ENCODE data around the gene TMPRSS11A.

Gene TMPRSS11A, protein sequence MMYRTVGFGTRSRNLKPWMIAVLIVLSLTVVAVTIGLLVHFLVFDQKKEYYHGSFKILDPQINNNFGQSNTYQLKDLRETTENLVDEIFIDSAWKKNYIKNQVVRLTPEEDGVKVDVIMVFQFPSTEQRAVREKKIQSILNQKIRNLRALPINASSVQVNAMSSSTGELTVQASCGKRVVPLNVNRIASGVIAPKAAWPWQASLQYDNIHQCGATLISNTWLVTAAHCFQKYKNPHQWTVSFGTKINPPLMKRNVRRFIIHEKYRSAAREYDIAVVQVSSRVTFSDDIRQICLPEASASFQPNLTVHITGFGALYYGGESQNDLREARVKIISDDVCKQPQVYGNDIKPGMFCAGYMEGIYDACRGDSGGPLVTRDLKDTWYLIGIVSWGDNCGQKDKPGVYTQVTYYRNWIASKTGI

DNA sequence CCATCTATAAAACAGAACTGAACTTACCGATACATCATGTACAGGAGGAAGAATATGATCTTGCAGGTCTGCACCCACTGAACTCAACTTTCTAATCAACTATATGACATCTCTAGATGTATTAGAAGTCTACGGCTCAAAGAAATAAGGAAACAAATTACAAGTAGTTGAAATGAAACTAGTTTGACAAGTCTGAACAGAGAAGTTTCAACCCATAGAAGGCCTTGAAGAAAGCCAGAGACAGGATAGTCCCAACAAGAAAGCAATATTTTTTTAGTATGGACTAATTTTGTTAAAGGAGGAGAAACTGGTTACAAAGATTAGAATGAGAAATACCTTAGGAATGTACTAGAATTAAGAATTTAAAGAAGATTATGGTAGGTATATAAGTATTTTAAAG is at the start of gene TMPRSS11A:
Gene TMPRSS11A, minus strand, starts transcription at position 138 of the 400 bp plus-strand sequence. Its CDS starts 100 bp downstream, at position 38.
- no peak for DNase-seq (ENCODE audit: low spot score)

DNA sequence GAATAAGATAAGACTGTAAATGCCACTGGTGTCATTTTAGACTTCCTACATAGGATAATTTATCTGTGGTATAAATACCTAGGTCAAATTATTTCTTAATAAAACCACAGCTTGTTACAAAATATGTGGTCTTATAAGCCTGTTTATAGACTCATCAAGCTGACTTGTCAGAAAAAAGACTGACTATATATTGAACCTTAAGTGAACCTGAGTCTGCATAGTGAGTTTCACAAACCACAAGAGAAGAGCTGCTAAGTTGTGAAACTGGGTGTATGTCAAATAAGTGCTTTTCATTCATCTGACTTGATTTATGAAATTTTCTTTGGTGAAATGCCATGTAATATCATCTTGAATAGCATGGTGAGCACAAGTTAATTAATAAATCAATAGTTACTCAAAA is 48.4 kb upstream of the TMPRSS11A start:
- DNase-seq (ENCODE audit: low spot score): no peak

DNA sequence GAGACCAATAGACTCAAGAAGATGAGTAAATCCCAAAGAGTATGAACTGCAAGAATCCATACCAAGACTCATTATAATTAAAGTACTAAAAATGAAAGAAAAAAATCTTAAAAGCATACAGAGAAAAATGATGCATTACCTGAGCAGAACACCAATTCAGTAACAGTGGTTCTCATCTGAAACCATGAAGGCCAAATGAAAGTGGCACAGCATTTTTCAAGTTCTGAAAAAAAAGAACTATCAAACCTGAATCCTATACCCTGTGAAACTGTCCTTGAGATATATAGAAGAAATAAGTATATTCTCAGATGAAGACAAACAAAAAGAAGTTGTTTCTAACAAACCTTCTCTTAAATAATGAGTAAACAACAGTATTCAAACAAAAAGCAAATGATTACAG is 39.6 kb upstream of the TMPRSS11A start:
- no peak for DNase-seq (ENCODE audit: low spot score)

DNA sequence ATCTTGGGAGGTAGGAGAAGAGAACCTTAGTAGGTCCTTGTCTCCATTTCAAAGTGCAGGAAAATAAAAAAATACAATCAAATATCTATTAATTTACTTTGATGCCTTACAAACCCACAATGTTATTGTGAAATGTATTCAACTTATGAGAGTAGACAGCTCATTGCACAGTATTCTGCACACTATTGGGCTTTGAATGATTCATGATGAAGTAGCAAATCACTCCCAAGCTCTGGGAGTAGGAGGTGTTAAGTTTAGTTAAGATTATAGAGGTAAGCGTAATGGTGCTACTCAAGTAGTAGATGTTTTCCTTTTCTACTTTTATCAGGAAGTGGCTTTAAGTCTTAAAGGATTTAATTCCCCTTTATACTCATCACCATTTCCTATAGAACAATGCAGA is 32.8 kb upstream of the TMPRSS11A start:
- DNase-seq (ENCODE audit: low spot score): no peak

DNA sequence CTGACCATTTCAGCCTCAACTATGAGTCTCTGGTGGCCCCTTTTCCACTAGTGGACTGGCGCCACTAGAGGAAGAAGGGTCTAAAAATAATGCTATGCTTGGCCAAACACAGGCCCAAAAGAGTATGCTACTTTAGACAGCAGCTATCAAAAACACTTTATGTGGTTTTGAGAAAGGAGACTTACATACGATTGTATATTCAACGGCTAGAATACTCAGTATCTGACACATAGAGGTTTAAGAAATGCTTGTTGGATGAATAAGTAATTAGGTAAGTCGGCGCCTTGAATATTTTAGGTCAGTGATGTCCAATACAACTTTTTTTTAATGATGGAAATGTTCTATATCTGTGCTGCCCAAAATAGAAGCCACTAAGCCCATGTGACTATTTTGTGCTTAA is 25.7 kb upstream of the TMPRSS11A start:
- DNase-seq (ENCODE audit: low spot score): no peak

DNA sequence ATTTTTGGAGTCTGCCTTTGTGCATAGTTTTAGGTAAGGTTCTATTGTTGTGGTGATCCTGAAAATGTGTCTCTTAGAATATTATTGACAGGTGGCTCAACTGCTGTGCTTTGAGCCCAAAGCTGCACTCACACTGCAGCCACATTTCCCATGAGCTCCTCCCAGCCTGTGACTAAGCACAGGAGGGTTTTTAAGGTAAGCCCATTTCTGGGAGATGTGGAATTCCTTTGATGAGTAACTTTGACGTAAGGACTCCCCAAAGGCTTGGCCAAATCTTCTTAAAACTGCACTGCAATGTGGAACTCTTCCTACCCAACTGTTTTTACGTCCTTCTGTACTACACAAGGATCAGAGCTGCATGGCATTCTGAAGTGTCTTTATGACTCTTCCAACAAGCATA is 20.0 kb upstream of the TMPRSS11A start:
- DNase-seq (ENCODE audit: low spot score): no peak

DNA sequence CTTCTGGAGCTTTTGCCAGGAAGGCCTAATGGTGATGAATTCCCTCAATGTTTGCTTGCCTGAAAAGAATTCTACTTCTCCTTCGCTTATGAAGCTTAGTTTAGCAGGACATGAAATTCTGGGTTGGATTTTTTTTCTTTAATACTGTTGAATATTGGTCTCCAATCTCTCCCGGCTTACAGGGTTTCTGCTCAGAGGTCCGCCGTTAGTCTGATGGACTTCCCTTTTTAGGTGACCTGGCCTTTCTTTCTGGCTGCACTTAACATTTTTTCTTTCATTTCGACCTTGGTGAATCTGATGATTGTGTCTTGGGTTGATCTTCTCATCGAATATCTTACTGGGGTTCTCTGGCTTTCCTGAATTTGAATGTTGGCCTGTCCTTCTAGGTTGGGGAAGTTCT is 17.2 kb upstream of the TMPRSS11A start:
- DNase-seq (ENCODE audit: low spot score): no peak

DNA sequence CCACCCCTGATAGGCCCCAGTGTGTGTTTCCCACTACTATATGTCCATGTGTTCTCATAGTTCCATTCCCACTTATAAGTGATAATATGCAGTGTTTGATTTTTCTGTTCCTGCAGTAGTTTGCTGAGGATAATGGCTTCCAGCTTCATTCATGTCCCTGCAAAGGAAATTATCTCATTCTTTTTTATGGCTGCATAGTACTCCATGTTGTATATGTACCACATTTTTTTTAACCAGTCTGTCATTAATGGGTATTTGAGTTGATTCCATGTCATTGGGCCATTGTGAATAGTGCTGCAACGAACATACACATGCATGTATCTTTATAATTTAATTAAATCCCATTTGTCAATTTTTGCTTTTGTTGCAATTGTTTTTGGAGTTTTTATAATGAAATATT is 10.3 kb upstream of the TMPRSS11A start:
- no peak for DNase-seq (ENCODE audit: low spot score)

DNA sequence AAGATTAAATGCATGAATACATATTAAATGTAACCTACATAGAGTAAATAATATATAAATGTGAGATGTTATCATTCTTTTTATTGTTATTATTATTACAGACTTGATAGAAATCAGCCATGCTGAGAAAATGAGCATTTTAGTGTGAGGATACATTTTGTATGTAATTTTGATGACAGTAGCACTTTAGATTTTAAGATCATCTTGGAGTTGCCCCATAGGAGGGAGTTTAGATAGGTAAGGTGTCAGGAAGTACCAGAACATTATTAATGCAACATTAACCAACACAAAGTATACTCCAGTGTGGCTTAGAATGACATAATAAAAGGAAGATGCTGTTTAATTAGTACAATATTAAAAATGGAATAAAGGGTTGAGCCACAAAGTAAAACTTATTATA is 8.4 kb downstream of the TMPRSS11A start:
- DNase-seq (ENCODE audit: low spot score): no peak

DNA sequence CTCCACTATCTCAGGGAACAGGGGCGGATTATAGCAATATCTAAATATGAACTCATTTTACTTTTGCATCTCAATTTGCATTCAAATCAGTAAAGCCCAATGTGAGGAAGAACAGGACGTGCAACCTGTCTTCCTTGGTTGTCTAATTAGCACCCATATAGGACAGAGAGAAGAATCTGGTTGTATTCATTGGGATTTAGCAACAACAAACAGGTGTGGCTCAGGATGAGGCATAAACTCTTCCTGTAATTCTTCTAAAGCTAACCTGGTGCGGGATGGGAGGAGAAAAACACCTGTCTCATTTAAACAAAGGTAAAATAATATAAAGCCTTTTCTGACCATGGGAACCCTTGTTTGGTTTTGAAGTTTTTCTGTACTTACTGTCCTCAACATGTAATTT is 22.2 kb downstream of the TMPRSS11A start:
- no peak for DNase-seq (ENCODE audit: low spot score)

DNA sequence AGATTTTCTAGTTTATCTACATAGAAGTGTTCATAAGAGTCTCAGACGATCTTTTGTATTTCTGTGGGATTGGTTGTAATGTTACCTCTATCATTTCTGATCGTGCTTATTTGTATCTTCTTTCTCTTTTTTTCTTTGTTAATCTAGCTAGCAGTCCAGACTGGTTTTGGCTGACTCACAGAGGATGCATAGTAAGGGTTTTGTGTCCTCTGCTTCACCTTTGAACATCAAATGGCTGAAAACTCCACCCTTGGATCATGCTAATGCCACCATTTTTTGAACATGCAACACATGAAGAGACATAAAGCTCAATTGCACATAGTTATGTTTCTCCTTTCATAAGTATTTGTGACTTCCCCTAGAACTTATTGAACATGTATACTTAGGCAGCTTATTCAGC is 22.8 kb downstream of the TMPRSS11A start:
- DNase-seq (ENCODE audit: low spot score): no peak

DNA sequence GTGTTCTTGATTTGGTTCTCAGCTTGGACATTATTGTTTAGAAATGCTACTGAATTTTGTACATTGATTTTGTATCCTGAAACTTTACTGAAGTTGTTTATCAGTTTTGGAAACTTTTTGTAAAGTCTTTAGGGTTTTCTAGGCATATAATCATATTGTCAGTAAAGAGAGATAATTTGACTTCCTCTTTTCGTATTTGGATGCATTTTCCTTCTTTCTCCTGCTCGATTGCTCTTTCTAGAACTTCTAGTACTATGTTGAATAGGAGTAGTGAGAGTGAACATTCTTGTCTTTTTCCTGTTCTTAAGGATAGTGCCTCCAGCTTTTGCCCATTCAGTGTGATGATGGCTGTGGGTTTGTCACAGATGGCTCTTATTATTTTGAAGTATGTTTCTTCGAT is 24.1 kb downstream of the TMPRSS11A start:
- DNase-seq (ENCODE audit: low spot score): no peak

DNA sequence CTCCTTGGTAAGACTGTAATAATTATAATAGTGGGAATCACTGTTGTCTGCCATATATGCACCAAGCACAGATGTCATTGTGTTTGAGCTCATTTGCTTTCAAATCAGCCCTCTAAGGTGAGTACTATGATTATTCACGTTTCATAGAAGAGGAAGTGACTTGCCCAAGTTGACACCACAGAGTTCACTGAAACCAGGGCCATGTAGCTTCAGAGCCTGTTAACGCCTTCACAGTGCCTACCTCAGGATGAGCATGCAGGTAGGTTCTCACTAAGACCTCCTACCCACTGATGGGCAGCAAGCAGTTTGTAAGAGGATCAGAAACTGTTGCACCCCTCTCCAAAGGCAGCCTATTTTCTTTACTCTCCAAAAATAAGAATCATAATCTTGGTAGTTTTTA is 27.4 kb downstream of the TMPRSS11A start:
- DNase-seq (ENCODE audit: low spot score): no peak

DNA sequence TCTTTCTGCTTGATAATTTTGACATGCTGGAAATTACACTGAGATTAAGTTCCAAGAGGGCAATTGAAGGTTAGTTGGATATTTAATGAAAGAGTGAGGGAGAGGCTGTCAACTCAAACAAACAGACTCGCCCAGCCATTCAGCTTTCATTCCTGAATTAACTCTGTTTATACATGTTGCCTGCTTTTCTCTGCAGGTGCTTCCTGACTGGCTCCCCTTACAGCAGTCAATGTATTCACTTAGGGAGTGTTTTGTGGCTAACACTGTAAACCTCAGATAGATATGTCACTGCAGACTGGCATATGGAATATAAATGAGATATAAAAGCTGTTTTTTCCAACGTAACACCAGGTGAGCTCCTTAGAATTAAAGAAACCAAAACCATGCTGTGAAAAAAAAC is 28.7 kb downstream of the TMPRSS11A start:
- no peak for DNase-seq (ENCODE audit: low spot score)

DNA sequence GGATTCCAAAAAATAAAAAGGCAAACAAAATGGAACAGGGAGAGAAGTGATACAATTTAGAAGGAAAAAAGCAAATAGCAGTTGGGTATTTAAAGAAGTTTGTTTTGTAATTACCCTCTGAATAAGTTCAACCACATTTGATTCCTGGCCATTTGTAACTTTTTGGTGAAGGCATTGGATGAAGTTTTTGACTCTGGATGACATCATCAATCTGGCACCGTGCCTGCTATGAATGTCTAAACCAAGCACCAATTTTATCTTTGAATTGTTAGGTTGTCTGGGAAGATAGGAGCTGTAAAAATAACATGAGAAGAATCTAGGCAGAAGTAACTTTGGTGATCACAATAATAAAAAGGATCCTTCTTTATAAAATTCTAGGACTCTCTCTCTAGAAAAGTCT is 29.5 kb downstream of the TMPRSS11A start:
- no peak for DNase-seq (ENCODE audit: low spot score)

DNA sequence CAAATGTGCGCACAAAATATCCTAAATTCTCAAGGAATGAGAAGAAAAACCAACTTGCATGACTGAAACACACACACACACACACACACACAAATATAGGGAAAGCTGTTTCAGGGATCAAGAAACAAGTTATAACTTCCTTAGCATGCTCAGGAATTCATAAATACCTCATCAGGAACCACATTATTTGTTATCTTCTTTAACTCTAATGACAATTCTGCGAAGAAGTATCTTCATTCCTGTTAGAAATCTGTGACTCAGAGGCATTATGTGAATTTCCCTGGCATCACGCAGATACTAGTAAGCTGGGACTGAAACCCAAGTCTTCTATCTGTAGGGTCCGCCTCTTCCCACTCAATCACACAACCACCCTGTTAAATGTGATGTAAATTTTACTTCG is 30.3 kb downstream of the TMPRSS11A start:
- DNase-seq (ENCODE audit: low spot score): no peak

DNA sequence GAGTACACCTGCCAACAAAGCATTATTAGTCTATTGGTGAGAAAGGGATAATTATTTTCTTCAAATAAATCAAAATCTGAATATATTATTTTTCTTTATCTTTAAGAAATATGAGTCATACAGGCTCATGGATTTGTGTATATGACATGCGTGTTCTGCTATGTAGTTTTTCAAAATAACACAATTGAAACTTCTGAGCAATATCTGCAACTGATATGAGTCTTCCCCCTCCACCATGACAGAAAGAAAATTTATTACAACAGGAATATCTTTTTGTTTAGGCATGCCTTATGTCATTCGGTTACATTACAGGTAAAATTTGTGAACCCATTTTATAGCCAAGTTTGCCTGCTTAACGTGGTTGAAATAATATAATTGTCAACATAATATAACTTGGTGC is 32.0 kb downstream of the TMPRSS11A start:
- DNase-seq (ENCODE audit: low spot score): no peak

DNA sequence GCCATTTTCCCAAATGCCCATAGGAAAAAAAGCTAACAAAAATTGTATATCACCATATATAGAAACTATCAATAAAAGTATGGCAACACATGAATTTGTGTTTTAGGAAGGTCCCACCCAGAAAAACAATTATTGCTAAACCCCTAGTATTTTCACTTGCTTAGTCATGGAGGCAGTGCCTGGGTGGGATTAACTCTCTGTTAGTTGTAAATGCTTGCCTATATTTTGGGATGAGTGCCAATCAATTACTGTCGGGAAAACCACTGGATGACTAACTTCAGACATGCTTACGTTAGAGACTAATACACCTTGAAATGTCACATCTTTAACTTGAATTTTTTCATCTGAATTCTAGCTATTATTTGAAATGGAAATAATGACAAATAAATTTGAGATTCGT is 33.9 kb downstream of the TMPRSS11A start:
- DNase-seq (ENCODE audit: low spot score): no peak

DNA sequence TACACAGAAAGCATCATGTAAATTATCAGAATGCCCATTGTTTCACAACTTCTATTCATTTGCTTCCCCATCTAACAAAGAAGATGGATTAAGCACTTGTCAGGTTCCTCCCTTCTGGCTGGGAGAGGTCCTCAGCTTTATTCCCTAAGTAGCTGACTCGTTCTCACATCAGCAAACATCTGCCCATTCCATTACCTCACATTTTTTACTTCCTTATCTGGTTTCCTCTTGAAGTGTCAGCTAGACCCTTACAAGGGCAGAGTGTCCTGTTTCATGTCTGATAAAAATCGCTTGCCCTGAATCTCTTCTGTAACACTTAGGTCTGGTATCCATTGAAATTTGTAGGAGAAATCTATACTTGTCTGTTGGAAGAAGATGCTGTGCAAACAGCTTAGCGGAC is 34.7 kb downstream of the TMPRSS11A start:
- DNase-seq (ENCODE audit: low spot score): no peak

DNA sequence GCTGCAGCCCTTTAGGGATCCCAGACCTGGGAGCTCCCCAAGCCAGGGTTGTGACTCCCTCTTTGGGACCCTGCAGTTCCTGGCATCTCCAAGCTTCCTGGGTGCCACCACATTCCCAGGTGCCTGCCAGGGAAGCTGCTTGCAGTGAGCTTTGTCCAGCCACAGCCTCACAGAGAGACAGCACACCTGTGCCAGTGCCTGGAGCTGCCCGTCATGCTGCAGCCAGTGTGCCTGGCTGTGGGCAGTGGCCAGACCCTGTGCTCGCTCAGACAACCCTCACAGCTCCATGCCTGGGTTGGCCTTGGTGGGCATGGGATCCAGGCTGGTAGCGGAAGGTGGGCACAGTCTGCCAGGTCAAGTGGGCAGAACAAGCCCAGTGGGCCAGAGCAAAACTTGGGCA is 36.0 kb downstream of the TMPRSS11A start:
- no peak for DNase-seq (ENCODE audit: low spot score)

DNA sequence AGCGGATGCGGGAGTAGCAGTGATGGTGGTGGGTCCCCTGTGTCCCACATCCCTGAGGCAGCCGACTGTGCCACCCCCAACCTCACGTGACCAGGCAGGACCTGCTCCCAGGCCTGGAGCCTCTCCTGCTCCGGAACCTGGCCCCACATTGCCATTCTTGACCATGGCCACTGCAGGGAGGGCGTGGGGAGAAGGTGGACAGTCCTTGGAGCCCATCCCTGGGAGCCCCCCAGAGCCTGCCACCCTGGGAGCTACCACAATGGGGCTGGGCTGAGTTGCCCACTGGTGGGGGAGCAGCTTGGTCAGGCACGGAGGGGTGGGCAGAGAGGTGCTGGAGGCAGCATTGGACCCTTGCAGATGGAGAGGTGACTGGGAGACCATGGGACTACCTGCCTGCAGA is 36.8 kb downstream of the TMPRSS11A start:
- DNase-seq (ENCODE audit: low spot score): no peak

DNA sequence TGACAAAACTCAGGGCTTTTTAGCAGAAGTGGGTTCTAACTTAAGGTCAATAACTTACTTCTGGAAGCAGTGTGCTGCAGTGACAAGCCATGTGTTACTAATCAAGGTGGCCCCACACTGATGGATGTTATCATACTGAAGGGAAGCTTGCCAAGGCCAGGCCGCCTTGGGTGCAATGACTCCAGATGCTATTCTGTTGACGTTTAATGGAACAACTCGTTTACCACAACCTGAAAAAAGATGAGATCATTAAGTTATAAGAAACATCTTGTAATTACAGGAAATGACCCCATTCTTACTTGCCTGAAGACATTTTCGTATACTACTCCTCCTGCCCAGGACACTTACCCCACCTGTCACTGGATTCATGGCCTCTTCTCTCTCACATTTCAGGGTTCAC is 40.6 kb downstream of the TMPRSS11A start:
- DNase-seq (ENCODE audit: low spot score): no peak

DNA sequence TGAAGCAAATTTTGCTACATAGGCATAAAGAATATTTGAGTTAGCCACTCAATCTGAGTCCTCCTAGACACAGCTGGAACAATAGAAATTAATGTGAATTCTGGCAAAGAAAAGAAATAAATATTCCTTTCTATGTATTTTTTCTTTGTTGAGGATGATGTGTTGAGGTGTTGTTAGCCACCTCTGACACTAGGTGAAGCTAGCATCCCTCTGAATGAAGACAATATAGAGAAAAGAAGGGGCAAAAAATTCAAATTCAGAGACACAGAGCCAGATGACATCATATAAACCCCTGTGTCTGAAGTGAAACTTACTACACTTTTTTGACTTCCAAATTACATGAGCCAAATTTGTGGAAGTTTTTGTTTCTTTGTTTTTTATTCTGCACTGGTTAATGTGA is 44.9 kb downstream of the TMPRSS11A start:
- no peak for DNase-seq (ENCODE audit: low spot score)

DNA sequence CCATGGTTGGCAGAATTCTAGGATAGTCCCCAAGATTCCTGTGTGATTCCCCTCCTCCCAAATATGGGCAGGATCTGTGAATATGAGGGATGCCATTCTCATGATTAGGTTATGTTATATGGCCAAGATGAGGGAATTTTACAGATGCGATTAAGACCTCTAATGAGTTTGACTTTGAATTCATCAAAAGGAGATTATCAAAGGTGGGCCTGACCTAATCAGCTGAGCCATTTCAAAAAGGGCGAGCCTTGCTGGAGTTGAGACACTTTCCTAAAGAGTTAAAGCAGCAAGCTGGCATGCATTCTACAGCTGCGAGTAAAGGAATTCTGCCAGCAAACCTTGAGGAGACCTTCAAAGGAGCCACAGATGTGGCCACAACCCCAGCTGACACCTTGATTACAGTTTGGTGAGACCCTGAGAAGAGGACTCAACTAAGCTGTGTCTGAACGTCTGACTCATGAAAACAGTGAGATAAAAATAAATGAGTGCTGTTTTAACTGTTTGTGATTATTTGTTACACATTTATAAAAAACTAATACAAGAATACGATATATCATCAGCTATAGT is 47.8 kb downstream of the TMPRSS11A start:
- DNase-seq (ENCODE audit: low spot score): no peak
